Measurements from ENCODE around the gene METTL21C.

The METTL21C gene

DNA sequence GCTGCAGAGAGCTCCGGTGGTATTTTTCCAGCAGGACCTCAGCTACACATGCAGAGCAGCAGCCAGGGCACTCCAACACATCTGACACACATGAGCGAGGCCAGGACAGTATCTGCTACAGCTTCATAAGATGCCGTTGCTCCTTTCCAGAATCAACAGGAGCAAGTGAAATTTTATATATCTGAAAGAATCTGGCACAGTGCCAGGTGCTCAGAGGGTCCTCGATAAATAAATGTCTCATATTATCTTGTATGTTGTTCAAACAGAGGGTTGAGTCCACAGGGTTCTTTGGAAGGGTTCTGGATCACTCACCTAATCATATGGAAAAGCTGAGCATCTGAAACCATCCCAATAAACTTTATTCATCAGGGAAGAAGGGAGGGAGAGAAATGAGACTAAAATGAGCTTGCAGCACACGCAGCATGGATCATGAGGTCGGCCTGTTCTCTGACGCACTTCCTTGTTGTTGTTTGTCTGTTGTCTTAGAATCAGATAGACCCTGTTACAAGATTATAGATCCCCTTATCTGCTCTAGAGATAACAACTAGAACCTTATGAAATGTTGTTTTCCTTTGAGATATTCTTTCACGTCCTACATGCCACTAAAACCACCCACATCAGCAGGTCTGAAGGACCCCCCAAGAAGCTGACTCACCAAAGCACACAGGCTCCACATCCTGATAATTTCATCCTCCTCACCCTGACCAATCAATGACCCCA, 3.2 kb upstream of the METTL21C start:
- no peak for DNase-seq (ENCODE audit: low read depth in 3 of 3, low spot score in 1 of 3)

DNA sequence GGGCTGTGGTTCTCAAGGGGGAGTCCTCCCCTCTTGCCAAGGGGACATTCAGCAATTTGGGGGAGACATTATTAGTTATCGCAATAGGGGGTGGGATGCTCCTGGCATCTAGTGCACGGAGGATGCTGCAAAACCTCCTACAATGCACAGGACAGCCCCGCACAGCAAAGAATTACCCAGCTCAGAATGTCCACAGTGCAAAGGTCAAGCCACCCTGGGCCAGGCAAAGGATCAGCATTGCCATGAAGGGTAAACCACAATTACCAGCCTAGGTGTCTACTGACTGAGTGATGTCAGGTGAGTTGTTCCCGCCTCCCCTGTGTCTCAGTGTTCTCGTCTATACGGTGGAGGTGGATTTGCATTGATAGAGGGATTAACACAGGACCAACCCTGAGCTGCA, 2.4 kb upstream of the METTL21C start:
- DNase-seq (ENCODE audit: low read depth in 3 of 3, low spot score in 1 of 3), result no peak

DNA sequence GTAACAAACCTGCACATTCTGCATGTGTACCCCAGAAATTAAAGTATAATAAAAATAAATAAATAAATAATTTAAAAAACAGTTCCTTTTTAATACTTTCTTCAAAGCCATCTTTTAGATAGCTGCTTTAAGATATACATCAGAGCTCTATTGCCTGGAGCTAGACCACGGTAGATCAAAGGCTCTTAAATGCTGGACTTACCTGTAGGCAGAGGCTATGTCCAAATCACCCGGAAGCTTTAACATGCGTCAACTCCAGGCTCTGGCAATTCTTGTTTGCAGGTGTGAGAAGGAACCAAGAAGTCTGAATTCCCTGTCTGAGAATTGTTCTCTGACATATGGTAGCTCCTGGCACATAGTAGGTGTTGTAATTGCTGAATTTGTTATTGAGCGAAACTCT, 1.6 kb upstream of the METTL21C start:
- DNase-seq (ENCODE audit: low read depth in 3 of 3, low spot score in 1 of 3), result no peak

DNA sequence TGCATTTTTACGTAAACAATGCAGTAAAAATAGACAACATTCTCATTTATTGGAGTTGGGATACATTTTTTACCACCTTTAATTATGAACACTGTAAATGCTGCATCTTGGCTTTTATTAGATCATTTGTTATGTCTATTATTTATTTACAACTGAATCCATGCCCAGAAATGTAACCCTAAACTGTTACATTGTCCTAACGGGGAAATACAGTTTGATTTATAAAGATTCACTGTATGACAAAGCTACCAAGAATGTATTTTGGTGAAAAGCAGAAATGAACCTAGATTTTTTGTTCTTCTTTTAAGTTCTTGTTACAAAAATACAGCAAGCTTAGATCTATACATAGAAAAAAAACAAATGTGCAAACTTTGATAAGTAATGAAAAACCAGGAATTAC, 1.1 kb downstream of the METTL21C start:
- no peak for DNase-seq (ENCODE audit: low read depth in 3 of 3, low spot score in 1 of 3)

DNA sequence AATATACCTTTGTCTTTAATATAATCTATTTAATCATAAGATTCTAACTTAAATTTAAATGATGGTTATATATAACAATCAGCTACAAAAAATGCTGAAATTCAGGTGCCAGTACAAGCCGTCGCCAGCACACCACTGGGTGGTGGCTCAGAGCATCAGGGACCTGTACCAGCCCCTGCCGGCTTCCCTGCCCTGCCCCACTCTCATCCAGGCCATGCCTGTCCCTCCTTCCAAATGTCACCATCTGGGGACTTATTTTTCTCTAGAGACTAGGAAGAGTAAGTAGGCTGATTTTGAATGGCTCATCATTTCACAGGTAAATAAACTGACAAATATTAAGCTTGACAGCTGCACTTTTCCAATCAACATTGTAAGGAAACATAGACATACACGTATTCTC, 1.6 kb downstream of the METTL21C start:
- DNase-seq (ENCODE audit: low read depth in 3 of 3, low spot score in 1 of 3), result no peak

DNA sequence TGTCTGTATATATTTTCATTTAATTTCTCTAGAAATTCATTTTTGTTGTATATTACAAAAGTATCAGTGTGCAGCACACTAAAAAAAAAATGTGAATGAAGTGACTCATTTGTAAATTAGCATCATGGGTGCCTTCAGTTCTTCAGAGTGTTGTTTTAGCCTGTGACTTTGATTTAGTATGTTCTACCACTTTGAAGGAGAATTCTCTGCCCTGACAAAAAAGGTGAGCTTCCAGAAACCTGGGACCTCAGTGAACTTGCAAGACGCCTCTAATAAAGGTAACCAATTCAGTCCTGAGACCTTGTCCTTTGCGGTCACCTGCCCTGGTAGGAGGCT, 2.4 kb downstream of the METTL21C start:
- DNase-seq (ENCODE audit: low read depth in 3 of 3, low spot score in 1 of 3), result no peak

DNA sequence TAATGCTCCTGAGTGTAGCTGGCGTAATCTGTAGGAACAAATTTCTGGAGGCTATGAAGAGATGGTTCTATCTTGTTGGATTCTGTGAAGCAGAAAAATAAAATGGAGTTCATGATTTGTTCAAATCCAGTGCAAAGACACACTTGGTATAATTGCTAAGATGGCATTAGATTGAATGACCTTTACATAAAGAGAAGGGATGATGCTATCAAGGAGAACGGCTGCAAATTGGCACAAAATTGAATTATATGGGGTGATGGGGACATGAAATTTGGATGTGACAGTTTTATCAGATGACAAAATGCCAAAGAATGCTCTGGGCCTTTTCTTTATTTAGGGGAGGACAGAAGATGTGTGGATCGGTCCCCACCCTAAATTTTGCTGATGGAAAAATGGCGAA, 4.0 kb downstream of the METTL21C start:
- DNase-seq (ENCODE audit: low read depth in 3 of 3, low spot score in 1 of 3), result no peak

DNA sequence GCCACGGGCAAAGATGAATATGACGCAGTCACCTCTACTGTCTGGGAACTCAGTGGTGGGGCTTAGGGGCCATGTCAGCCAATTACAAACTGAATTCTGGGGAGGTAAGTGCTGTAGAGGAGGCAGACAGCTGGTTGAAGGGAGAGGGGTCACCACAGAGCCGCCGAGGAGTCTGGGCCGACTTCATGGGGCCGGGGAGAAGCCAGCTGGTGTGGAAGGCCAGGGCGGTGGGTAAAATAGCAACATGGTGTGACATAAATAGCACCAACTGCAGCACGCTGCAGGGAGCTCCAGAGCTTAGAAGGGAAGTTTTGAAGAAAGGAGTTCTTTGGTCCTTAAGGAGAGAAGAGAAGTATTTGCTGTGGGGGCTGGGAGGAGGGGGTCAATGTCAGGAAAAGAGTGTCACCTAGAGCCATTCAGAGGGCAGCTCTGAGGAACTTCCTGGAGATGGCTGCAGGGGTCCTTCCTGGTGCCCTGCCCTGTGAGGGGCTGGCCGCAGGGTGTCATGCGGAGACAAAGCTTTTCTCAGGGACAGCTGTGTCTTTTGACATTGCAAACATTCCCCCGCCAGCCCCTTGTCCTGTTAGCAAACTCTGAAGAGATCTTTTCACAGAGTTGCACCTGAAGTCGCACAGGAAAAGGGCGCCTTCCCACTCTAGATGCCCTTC, 6.4 kb downstream of the METTL21C start:
- DNase-seq (ENCODE audit: low read depth in 3 of 3, low spot score in 1 of 3), result no peak

DNA sequence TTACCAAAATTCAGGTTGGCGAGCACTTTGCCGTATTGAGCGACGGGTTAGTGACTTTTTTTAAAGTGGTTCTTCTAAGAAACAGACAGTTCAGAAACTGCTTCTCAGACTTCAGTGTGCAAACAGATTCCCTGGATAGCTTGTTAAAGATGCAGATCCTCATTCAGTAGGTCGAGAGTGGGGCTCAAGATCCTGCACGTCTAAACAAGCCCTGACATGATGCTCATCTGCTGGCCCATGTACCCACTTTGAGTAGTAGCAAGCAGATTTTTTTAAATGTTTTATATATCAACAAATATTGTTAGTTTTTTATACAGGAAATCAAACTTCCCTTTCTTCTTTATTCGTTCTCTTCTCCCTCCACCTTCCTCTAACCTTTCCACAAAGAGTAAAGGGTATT, 7.3 kb downstream of the METTL21C start:
- DNase-seq (ENCODE audit: low read depth in 3 of 3, low spot score in 1 of 3), result no peak

DNA sequence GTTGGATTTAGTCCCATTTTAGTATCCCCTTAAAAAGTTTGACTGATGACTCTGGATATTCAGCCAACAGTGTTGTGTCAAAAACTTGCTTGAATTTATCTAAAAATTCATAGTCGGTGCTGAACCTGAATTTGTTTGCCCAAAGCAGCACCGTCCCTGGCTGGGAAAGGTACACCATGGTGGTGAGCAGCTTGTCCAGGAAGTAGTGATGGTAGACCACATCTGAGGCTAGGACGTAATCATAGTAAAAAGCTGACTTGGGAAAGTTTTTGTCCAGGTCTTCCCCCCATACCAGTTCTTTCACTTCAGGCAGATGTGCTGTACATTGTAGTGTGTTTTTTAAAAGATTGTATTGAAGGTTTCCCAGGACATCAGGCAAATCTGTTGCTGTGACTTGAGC, 8.8 kb downstream of the METTL21C start:
- no peak for DNase-seq (ENCODE audit: low read depth in 3 of 3, low spot score in 1 of 3)

DNA sequence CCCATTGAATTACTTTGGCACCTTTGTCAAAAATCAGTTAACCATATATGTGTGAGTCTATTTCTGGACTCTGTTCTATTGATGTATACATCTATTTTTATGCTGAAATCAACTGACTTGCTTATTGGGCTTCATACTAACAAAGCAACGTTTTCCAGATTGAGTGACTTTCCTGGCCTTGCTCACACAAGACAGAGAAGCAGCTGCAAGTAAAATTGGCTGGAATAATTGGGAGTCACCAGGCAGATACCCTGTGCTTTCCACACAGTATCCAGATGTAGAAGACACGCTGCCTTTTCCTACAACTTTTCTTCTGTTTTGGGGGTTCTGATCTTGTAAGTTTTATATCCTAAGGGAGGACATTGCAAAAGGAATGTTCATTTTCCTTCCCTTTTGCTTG, 11.2 kb downstream of the METTL21C start:
- no peak for DNase-seq (ENCODE audit: low read depth in 3 of 3, low spot score in 1 of 3)

DNA sequence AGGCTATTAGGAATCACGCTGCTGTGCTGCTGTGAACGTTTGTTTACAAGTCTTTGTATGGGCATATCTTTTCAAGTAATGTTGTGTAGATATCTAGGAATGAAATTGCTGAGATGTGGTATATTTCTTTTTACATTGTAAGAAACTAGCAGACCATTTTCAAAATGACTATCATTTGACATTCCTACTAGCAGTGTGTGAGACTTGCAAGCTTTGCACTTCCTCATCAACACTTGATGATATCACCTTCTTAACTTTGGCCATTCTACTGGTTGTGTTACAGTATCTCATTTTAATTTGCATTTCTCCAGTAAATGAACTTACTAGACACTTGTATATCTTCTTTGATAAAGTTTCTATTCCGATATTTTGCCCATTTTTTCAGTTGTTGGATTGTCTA, 12.1 kb downstream of the METTL21C start:
- no peak for DNase-seq (ENCODE audit: low read depth in 3 of 3, low spot score in 1 of 3)

DNA sequence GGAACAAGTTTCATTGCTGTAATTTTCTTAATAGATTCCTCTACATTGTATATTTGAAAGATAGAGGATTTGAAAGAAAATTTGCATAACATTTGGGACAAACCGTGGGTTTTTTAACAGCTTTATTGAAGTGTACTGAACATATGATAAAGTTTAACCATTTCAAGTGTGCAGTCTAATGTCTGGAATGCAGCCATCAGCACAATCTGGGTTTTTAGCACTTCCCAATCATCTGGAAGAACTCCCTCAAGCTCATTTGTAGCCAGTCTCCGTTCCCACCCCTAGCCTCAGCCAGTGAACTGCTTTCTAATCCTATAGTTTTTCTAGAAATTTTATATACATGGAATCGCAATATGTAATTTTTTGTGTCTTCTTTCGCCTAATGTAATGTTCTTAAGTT, 12.6 kb downstream of the METTL21C start:
- no peak for DNase-seq (ENCODE audit: low read depth in 3 of 3, low spot score in 1 of 3)

DNA sequence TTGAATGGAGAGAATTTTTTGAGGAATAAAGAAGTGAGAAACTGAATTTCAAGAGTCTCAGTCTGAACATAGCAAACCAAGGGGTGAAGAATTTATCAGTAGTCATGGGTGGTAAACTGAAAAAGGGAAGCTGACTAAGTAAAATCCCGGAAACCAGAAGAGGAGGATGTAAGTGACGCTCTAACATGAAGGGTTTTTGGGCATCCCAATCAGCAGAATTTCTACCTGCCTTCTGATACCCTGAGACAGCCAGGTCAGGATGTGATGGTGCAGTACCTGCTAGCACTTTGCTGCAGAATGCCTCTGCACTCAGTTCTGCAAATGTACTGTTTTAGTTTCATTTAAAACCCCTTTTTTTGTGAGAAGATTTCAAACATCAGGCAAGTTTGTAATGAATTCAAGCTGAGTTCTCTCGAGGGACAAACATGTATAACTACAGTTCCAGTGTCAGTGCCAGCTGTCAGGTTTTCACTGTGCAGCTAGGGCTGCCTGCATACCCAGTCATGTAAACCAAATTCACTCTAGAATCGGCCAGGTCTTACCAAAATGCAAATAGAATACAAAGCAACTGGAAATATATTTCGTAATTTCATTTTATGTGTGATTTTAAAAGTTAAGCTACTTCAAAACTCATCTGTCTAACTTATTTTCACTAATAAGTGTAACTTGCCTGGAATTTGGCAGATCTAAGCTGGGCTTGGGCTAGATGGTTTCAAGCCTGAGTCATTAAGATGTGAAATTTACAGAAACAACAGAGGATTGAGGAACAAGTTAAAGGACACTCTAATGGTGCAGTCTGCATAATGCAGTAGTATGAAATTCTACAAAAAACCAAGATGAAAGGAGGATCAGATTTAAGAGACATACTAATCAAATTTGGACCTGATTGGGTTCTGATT, 13.8 kb downstream of the METTL21C start:
- no peak for DNase-seq (ENCODE audit: low read depth in 3 of 3, low spot score in 1 of 3)

DNA sequence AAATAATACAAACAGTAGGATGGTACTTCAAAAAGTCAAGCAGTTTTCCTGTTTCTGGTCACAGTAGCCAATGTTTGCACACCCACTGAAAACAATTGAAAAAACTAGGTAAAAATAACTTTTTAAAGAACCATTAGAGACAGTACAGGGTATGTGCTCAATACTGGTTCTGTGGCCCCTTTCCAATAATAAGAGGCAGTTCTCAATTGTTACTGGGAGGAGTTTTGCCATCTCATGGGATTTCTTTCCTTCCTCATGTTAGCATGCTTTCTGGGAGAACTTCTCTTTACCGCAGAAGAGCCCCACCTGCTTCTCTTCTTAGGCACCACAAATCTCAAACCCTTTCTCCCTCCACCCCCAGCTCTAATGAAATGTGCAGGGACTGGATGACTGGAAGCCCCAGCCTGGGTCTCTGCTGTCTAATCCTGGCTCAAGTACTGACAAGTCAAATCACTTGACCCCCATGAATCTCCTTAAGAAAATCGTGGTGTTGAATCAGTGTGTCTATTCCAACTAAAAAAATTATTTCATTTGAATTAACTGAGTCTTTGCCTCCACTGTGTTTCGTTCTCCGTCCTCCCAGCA, 14.6 kb downstream of the METTL21C start:
- no peak for DNase-seq (ENCODE audit: low read depth in 3 of 3, low spot score in 1 of 3)

DNA sequence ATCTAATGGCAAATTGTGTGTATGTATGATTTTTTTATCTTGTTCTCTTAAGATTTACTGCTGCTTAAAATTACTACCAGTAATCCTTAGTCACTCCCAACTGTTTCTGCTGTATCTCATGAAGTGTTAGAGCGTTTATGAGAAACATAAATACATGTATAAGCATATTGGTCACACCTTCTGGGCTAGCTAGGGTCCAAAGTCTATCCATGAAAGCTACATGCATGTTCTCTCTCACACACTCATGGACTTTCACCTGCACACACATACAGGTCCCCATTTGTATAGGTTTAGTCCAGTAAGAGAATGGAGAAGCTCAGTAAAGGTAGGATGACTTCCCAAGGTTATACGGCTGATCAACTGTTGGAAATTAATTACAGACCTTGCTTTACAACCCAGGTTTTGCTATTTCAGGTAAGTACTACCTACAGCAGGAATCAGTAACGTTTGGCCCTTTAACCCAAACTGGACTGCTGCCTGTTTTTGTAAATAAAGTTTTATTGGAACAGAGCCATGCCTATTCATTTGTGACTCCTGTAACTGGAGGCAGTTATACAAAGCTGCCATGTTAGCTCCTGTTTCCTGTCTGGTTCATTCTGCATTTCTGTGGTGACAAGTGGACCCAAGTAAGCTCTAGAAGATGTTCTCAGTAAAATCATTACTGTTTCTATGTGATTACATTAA, 15.3 kb downstream of the METTL21C start:
- no peak for DNase-seq (ENCODE audit: low read depth in 3 of 3, low spot score in 1 of 3)

DNA sequence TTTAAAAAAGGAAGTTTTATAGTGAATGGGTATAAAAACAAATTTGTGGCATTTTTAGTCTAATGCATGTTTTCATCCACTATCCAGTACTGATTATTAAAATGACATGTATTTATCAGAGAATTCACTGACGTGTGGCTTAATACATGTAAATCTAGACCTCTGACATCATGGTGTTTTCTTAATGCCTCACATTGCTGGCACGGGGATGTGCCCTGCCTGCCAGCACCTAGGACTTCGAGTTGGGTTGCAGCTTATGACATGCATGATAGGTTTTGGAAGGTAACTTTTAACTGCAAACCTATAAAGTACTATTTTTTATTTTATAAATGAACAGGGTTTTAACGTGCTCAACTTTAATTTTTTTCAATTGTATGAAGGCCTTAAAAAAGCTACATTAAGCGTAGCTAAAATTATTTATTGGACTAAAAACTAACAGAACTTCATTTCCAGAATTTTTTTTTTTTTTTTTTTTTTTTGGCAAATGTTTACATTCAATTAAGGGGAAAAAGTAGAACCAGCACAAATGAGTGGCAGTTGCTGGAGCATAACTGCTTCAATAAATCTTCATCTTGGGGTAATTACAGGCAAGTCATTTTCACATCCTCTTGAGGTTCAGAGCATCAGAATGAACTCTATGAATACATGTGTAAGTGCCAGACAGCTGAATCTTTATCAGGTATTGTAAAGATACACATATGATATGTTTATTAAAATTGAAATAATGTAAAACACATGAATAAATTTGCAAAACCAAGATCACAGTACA, 16.3 kb downstream of the METTL21C start:
- DNase-seq (ENCODE audit: low read depth in 3 of 3, low spot score in 1 of 3), result no peak

DNA sequence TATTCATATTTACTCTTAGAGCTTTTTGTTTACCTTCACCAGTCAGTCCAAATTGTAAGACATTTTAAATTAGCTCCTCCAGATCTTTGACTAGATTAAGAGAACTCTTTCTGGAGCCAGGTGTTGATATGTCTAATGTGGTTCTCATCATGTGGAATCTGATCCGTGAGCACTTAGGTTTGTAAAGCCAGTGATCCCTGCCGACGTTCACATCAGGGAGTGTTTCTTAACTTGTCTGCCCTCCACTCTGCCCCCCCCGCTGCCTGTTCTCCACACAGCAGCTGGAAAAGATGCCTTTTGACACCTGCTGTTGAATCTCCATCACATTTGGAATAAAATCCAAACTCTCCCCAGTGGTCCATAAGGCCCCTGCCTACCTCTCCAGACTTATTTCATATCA, 17.7 kb downstream of the METTL21C start:
- DNase-seq (ENCODE audit: low read depth in 3 of 3, low spot score in 1 of 3), result no peak

DNA sequence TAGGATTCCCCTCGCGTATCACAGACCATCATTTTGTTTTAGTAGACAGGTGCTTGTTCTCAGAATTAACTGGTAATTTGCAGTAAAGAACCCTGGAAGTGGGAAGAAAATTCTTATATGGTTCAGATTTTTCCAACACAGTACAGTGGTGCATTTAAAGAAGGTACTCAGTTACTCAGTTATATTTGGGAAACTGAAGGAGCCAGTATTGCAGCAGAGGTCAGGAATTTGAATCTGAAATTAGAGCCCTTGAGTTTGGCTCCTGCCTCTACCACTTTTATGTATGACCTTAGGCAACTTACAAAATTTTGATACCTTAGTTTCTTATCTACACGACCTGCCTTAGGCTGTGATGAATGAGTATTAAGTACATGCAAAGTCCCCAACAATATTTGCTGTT, 19.7 kb downstream of the METTL21C start:
- no peak for DNase-seq (ENCODE audit: low read depth in 3 of 3, low spot score in 1 of 3)

DNA sequence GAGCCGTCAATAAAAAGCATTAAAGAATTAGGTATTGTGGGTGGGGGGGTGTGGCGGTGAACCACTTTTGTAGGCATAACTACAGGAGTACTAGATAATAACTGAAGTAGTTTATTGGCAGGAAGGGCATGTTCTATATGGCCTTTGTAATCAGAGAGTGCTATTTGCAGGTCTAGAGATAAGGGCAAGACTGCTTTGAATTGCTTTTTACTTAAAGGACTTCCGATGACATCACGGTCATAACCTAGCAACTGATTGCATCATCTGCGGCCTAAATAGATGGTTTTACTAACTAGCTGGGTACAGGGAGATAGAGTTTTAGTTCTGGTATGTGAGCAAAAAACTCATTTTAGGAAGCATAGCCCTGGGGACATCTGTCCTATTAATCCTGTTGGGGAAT, 24.7 kb downstream of the METTL21C start:
- no peak for DNase-seq (ENCODE audit: low read depth in 3 of 3, low spot score in 1 of 3)

DNA sequence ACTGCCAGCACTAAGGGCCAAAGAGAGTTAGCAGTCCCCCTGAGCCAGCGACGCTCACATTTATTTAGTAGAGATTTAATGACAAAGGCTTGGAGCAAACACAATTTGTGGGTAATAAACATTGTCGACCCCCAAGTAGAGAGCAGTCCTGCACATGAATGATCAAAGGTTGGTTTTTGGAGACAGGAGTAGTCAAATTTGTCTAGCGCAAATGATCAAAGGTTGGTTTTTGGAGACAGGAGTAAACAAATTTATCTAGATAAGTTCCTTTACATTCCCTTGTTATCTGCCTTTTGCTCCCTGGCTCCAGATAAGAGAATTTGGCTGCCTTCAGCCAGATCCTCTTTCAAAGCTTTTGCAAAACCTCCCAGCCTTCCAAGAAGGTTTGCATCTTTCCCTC, 26.9 kb downstream of the METTL21C start:
- no peak for DNase-seq (ENCODE audit: low read depth in 3 of 3, low spot score in 1 of 3)
